ENCODE measurements around the gene PML. TPM values are rescaled to one million over a fixed set of nuclear protein-coding genes. Genes with fewer than 3 reads are reported as not detected.
A peak's percentile ranks its signal among the peaks of the same experiment; 100 is the strongest.
"Not testable (repeated sequence)": the region's sequence is repeated elsewhere in the genome, so short reads cannot be mapped to it uniquely, and the experiment has no call there.

The PML gene
- total RNA-seq, 1 donor, result 134 TPM

DNA sequence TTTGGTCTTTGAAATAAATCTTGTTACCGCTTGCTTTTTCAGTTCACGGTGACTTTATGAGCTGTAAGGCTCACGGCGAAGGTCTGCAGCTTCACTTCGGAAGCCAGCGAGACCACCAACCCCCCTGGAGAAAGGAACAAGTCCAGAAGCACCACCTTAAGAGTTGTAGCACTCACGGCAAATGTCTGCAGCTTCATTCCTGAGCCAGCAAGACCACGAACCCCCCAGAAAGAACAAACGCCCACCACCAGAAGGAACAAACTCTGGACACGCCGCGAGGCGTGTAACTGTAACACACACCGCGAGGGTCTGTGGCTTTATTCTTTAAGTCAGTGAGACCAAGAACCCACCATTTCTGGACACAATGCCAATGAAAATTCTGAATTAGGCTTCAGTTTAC lies 59.0 kb downstream of the PML start:
- no peak for DNase-seq (ENCODE audit: low read depth in 2 of 3, low spot score in 2 of 3)

DNA sequence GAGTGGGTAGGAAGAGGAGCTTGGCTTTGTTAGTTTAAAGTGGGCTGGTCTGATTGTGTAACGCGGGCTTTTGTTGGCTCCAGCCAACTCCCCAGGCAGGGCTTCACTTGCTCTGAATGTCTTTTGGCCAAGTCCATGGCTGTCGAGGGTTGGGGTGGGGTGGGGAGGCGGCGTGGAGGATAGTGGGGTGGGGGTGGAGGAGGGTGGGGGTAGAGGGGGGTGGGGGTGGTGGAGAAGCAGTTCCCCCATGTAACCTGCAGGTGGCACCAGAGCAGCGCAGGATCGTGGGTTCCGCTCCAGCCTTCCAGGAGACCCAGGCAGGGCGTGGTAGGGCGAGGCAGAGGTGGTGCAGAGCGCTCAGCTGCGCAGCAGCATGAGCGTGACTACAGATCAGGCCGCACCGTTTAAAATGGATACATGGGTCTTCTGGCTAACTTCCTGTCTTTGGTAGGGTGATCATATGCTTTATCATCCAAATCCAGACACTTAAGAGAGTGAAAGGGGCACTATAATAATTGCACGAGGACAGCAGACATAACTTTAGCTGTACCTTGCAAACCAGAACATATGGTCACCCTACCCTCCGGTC lies 59.5 kb downstream of the PML start:
- peak; percentile 21 to 76 (median 67) for DNase-seq (ENCODE audit: low read depth in 2 of 3, low spot score in 2 of 3)

DNA sequence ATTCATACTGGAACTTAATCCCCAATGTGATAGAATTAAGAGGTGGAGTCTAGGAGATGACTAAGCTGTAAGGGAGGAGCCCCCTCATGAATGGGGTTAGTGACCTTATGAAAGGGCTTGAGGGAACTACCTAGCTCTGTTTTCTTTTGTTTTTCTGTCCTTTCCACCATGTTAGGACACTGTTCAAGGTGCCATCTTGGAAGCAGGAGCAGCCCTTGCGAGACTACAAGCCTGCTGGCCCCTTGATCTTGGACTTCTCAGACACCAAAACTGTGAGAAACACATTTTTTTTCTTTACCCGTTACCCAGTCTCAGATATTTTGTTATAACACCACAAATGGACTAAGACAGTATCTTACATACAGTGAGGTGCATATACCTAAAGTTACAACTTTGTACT lies 61.3 kb downstream of the PML start:
- no peak for DNase-seq (ENCODE audit: low read depth in 2 of 3, low spot score in 2 of 3)

DNA sequence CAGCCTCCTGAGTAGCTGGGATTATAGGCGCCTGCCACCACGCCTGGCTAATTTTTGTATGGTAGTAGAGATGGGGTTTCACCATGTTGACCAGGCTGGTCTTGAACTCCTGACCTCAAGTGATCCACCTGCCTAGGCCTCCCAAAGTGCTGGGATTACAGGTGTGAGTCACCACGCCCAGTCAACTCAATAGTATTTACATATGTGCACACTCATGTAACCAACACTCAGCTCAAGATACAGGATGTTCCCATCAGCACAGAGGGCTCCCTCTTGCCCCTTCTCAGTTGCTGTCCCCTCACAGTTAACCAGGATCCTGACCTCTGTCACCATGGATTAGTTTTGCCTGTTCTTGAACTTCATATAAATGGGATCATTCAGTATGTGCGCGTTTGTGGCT lies 61.8 kb downstream of the PML start:
- not testable (repeated sequence) for DNase-seq (ENCODE audit: low read depth in 2 of 3, low spot score in 2 of 3)

DNA sequence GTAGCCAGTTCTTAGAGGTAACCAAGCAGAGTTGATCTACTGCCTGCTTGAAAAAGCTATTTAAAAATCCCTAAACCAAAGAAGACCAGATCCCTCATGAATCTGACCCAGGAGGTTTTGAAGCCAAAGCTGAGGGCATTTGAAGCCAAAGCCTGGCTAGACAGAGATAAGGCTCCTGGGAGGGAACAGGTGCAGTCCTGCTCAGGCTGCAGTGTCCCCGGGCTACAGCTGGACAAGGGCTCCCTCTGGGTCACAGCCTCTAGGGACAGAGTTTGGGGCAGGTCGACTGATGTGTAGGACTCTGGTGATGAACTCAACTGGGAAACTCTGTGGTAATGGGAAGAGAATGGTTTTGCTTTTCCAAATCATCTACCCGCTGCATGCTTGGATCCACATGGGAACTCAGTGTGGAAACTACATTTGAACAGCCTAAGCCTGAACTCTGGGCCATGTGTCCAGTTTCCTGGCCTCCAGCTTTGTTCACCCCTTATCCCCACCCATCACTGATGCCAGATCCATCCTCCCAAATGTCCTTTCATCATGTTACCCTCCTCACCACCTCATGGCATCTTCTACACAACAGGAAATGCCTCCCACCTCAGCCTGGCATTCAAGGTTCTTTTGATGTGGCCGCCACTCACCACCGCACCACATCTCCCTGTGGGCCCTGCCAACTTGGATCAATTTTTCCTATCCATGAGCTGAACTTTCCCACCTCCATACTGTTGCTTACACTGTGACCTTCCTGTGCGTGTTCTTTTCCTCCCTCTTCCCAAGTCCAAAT lies 64.7 kb downstream of the PML start:
- DNase-seq (ENCODE audit: low read depth in 2 of 3, low spot score in 2 of 3), result not testable (repeated sequence)

DNA sequence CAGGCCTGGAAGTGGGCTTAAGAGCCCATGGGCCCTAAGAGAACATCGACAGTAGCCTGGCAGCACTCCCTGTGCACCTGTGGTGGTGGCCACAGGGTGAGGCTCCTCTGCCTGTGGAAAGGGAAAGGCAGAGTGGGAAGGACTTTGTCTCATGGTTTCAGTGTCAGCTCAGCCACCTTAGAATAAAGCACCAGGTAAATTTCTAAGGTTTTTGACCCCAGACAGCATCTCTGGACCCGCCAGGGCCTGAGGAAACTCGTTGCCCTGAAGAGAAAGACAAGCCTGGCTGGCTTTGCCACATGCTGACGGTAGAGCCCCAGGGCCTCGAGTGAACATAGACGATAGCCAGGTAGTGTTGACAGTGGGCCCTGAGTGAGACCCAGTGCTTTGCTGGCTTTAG lies 65.7 kb downstream of the PML start:
- DNase-seq (ENCODE audit: low read depth in 2 of 3, low spot score in 2 of 3), result no peak

DNA sequence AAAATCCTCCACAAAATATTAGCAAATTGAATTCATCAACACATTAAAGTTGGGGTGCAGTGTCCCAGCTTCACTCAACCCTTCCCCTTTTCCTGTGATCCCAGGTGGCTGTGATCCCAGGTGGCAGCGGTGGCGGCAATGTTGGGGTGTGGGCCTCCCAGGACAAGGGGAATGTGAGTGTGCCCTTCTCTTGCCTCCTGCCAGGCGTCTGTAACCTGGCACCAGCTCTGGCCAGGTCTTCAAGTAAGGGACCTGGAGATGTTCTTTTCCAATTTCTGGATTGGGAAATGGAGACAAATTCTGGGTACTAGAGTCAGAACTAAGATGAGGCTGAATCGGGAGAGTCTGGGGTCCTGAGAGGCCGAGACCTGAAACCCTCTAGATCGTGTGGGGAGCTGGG lies 67.7 kb downstream of the PML start:
- no peak for DNase-seq (ENCODE audit: low read depth in 2 of 3, low spot score in 2 of 3)

DNA sequence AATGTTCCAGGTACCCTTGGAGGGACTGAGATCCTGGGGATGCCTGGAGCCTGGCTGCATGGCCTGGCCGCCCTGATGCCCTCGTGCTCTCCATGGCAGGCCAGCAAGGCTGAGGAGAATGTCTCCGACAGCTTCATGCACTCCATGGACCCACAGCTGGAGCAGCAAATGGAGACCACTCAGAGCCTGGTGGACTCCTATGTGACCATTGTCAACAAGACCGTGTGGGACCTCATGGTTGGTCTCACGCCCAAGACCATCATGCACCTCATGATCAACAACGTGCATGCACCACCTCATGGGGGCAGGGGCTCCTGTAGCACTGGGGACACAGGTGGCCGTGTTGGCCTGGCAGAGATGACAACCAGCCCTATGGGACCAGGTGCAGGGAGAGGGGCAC lies 68.2 kb downstream of the PML start:
- DNase-seq (ENCODE audit: low read depth in 2 of 3, low spot score in 2 of 3), result no peak

DNA sequence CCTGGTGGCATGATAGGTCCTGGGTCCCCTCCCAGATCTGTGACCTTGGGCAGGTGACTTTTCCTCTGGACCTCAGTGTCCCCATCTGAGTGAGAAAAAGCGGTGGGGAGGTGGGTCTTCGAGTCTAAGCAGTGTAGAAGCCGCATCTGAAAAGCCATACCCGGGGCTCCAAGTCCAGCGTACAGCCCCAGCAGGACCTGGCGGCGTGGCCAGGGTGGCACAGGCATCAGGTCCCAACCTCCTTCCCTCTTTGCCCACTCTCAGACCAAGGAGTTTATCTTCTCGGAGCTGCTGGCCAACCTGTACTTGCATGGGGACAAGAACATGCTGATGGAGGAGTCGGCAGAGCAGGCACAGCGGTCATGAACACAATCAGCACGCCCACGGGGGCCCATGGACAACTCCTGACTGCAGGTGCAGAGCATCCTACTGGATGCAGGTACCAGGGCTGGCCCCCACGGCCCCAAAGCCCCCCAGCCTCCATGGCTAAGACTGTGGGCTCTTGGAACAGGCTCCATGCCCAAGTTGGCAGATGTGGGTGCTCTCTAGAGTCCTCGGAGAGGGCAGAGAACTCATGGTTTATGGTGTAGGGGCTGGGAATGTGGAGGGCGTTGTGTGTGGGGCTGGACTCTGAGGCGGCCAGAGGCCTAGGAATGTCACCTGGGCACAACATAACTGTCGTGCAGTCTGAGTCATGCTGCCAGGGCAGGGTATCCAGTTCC lies 69.1 kb downstream of the PML start:
- not testable (repeated sequence) for DNase-seq (ENCODE audit: low read depth in 2 of 3, low spot score in 2 of 3)

DNA sequence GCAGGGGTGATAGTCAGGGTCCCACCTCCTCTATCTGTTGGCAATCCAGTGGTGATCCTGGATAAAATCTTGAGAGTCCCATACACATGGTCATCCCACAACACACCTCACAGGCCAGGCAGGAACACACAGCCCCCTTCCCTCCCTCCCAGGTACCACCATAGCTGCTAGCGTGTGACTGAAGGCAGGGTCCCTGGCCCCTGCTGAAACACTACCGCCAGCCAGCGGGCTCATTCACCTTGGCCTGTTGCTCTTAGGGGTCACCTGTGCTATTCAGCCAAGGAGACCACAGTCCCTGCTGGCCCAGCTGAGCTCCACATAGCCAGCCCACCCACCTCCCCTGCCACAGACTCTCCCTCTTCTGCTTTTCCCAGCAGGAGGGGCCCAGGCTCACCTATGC lies 69.7 kb downstream of the PML start:
- not testable (repeated sequence) for DNase-seq (ENCODE audit: low read depth in 2 of 3, low spot score in 2 of 3)

DNA sequence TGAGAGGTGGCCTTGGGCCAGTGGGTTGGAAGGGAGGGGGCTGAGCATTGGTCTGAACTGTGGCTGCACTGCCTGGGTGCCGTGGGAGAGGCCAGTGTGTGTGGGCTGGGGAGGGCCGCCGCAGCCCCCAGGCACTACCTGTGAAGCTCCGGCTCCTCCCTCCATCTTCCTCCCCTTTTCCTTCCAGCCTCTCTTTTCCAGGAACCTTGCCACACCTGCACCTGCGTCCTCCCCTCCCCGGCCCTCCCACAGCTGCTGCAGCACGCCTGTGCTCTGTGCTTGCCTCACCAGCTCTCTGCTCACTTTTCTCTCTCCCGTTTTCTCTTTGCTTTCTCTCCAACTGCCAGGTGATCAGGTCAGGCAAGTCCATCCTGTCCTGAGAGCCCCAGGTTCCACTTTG lies 70.3 kb downstream of the PML start:
- DNase-seq (ENCODE audit: low read depth in 2 of 3, low spot score in 2 of 3), result not testable (repeated sequence)

DNA sequence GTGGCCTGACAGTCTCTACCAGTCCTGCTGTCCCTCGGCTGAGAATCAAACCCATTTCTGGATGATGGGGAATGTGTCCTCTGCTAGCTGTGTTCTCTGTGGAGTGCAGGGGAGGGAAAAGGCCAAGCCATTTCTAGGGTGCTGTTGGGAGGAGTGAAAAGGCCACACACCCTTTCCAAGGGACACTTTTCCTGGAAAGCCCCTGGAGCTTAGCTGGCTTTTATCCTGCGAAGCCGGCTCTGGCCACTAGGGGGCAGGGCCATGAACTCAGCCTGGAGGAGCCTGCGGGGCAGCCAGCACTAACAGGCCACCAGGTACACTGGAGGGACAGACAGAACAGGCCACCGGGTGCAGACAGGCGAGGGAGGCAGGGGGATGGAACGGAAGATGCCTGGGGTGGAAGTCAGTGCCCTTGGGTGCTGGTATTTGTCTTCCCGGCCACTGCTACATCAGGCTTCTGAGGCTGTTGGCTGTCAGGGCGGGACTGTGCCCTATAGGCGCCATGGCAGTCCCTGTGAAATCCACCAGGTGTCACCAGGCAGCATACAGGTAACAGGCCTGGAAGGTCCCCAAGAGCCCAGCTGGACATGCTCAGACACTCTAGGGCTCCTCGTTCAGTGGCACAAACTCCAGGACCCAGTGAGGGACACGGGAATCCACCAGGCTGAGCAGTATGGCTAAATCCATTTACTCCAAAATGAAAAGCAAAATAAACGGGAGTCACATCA lies 71.3 kb downstream of the PML start:
- not testable (repeated sequence) for DNase-seq (ENCODE audit: low read depth in 2 of 3, low spot score in 2 of 3)

DNA sequence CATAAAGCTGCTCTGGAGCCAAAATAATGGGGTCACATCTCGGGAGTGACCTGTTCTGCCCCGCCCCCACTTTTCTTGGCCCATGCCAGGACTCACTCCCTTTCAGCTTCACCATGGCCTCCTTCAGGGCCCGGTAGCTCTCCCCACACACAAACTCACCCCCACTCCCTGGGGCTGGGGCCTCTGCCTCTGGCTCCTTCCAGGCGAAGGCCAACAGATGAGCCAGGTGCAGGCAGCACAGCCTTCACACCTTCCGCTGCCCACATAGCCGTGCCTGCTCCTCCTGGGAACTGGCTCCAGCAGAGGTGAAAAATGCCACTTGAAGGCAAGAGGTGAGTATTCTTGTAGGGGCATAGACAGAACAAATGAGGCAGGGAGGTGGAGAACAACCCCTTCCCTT lies 77.1 kb downstream of the PML start:
- not testable (repeated sequence) for DNase-seq (ENCODE audit: low read depth in 2 of 3, low spot score in 2 of 3)

DNA sequence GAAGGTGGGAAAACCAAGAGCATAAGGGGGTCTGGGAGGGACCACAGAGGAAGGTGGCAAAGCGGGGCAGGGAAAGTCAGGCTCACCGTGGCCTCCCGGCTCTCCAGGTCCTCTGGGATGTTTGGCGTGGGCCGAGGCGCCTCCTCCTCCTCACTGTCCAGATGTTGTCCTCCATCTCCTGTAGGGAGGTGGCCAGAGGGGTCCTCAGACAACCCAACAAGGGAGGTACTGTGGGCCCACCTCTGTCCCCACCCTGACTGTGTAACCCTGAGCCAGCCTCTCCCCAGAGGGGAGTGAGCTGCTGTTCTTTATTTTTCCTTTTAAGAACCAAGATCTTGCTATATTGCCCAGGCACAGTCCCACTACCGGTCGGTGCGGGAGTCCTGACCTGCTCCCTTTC lies 77.6 kb downstream of the PML start:
- DNase-seq (ENCODE audit: low read depth in 2 of 3, low spot score in 2 of 3), result not testable (repeated sequence)

DNA sequence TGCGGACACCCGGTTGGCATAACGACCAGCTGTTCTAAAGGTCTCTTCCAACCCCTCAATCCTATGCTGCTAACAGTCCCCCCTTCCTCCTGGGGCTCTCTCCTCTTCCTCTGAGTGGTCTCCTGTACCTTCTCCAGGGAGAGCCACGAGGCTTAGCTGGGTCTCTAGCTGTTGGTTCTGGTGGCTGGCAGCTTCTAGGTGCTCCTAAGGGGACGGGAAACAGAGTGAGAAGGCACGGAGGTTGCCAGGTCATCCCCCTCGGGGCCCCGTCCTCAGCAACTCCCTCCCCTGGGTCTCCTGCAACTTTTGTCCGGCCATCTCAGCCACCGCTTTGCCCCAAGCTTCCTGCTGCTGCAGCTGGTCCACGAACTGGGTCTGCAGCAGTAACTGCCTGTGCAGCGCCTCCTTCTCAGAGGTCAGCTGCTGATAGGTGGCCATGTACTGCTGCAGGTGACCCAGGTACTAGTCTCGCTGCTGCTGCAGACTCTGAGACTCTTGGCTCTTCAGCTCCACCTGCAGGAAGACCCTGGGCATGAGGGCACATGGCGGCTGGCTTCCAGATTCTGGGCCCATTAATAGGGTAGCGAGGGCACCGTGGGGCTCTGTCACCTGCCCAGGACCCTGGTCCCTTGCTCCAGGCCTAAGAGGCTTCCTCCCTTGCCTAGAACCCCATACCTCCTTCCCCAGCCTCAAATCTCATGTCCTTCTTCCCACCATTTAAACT lies 78.3 kb downstream of the PML start:
- not testable (repeated sequence) for DNase-seq (ENCODE audit: low read depth in 2 of 3, low spot score in 2 of 3)

DNA sequence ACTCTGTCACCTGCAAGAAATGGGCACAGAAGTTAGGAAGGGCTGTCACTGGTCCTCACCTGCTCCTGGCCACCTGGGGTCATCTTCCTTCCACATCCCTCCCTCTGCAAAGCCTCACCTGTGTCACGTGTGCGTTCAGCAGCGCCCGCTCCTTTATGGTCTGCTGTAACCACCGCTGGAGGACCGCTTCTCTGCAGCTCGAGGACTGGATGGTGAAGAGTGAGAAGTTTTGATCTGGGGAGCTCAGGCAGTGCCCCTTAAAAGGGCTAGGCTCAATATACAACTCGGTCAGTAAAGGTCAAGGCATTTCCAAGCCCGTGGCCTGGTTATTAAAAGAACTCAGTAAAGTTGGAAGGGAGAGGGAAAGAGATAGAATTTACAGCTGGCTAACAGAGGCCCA lies 81.3 kb downstream of the PML start:
- DNase-seq (ENCODE audit: low read depth in 2 of 3, low spot score in 2 of 3), result not testable (repeated sequence)

DNA sequence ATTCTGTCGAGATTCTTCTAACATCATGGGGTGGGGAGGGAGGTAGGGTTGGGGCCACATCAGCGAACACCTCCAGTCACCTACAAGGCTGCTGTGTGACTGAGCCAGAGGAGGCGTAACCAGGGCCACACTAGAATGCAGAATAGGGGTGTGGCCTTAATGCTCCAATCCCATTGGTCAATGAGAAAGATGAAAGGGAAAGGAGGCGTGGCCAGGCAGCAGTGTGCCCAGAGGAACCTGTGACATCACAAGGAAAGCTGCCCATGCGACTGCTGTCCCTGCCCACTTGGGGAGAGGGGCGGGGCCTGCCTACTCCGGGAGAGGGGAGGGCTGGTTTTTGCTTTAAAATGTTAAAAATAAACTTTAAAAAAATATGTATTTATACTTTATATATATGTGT lies 87.9 kb downstream of the PML start, which contains the start of gene GOLGA6A:
Gene GOLGA6A (minus strand): TSS at position 101 of the 400 bp plus-strand sequence. CDS start 41 bp downstream, at position 60.
- not testable (repeated sequence) for DNase-seq (ENCODE audit: low read depth in 2 of 3, low spot score in 2 of 3)

DNA sequence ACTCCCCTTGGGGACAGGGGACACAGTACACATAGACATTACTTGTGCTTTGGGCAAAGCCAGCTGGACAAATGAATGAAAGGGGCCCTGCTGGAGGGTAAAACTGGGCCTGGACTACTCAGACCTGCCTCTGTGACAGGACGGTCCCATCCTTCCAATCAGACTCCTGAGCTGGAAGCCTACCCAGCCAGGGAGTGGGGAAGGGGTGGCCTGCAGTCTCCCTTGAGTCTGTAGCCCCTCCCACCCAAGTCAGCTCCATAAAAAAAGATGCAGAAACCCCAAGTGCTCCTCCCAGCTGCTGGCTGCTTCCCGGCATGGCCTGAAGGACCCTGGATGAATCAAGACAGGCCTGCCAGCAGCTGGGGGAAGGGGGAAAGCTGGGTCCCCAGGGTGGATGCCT lies 100.1 kb downstream of the PML start:
- DNase-seq (ENCODE audit: low read depth in 2 of 3, low spot score in 2 of 3), result not testable (repeated sequence)

DNA sequence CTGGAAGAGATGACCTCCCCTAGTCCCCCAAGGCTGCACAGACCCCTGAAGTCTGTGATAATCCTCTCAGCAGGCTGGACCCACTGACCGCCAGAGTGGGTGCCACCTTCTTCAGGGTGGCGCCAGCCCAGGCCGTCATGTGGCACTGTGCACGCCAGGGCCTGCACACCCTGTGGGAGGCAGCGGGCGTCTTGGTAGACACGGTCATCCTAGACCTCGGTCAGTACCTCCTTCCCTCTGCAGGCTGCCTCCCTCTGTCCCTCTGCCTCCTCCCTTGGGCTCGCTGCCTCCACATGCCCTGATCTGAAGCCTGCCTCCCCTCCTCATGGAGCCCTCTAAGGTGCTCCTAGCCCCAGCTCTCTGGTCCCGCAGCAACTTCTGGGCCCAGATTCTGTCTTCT lies 101.1 kb downstream of the PML start:
- not testable (repeated sequence) for DNase-seq (ENCODE audit: low read depth in 2 of 3, low spot score in 2 of 3)

DNA sequence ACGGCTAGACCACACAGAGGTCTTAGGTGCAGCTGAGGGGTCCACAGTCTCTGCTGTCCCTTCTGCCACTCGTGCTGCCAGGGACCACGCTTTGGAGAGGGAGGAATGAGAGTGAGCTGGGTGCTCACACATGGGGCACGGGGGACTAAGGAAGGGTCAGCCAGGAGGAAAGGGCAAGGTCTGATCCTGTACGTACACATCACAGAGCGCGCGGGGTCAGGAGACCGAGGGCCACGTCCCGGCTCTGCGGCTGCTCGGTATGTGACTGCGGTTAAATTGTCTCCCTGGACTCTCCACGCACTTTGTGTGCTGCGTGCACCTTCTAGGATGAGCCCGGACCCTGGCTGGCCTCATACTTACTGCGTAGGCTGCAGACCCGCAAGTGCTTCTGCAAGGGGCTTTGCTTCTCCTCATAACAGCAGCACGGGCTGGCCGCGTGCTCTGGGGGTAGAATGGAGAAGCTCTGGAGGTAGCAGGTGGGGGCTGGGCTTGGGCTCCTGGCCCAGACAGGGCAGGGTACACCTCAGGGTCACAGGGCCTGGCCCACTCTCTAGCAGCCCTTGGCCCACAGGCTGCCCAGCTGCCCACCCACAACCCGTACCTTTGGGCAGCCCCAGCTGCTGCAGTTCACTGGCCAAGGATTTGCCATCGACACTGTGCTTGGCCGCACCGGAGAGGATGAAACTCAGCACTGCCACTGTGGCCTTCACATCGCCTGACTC lies 102.4 kb downstream of the PML start:
- DNase-seq (ENCODE audit: low read depth in 2 of 3, low spot score in 2 of 3), result not testable (repeated sequence)
